ENCODE measurements around the gene IGFBPL1.
"Not testable (repeated sequence)": the region's sequence is repeated elsewhere in the genome, so short reads cannot be mapped to it uniquely, and the experiment has no call there.

IGFBPL1 gene, protein sequence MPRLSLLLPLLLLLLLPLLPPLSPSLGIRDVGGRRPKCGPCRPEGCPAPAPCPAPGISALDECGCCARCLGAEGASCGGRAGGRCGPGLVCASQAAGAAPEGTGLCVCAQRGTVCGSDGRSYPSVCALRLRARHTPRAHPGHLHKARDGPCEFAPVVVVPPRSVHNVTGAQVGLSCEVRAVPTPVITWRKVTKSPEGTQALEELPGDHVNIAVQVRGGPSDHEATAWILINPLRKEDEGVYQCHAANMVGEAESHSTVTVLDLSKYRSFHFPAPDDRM

DNA sequence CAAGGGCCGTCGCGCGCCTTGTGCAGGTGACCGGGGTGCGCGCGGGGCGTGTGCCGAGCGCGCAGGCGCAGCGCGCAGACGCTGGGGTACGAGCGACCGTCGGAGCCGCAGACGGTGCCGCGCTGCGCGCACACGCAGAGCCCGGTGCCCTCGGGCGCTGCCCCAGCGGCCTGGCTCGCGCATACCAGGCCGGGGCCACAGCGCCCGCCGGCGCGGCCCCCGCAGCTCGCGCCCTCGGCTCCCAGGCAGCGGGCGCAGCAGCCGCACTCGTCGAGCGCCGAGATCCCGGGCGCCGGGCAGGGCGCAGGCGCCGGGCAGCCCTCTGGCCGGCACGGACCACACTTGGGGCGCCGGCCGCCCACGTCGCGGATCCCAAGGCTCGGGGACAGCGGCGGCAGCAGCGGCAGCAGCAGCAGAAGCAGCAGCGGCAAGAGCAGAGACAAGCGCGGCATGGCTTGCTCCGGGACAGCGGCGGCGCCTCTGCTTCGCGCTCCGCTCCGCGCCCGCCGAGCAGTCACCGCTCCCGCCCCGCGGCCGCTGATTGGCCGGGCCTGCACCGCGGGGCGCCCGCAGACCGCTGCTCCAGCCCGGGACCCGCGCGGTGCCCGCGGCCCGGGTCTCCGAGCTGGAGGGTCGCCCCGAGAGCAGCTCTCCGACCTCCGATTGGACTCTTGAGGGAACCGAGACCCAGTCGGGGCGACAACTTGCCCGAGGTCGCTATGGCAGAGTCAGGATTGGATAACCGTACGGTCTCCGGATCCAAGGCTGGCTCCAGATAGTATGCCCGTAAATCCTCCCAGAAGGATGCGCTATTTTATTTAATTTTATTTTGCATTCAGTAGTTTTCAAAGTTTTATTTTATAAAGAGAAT lies at the start of gene IGFBPL1:
Gene IGFBPL1, minus strand, starts transcription at position 482 of the 871 bp plus-strand sequence. Its CDS starts 30 bp downstream, at position 452.
- DNase-seq (ENCODE audit: low read depth in 2 of 2): no peak

DNA sequence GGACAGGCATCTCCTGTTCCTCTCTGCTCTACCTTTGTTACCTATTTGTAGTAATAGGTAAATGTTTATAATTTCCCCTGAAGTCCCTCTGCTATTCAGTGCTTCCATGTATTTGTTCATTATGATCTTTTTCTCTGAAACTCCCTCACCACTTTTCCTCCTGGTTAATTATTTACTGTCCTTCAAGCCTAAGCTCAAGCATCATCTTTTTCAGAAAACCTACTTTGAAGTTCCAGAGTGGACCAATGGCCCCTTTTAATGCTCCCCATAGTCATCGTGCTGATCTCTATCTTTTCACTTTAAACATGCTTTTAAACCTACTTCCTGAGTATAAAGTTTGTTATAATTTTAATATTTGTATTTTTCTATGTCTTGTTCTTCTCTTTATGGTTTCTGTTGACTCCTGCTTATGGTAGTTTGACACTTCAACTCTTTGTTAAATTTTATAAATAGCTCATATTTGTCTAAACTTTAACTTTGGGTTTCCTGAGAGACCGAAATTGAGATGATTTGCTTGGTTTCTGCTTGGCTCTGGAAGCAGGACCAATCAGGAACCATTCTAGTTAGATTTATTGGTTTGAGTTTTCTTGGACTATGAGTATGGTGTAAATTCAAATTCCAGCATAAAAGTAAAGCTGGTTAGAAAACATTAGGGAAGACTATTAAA lies 48.5 kb upstream of the IGFBPL1 start:
- not testable (repeated sequence) for DNase-seq (ENCODE audit: low read depth in 2 of 2)

DNA sequence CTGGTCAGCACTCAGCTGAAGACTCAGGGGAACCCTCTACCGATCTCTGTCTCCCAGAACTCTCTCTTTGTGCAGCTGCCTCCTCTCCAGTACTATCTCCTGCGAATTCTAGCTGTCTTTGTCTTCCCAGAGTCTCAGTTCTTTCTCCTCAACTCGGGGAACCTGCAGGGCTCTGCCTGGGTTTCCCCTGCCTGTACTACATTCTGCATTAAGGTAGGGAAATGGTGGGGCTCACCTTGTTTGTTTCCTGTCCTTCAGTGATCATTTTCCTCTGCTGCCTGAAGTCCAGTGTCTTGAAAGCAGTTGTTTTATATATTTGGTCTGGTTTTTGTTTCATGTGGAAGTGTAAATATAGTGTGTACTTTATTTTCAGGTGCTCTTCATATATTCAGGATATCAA lies 43.1 kb upstream of the IGFBPL1 start:
- DNase-seq (ENCODE audit: low read depth in 2 of 2): no peak

DNA sequence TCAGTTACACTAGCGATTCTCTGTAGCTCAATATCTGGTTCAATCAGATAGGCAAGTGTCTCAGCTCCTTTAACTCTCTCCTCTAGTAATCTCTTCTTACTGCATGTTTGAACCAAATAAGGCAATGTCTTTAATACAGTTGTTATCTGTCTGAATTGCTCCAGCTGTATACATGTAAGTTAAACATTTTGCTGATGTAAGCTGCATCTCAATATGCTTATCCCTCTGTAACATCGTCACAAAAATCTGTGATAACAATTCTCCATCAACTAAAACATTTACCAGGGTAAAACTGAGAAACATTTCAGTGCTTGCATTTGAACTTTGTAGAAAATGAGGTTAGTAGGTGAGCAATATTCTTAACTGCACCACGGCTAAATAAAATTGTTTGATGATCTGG lies 29.6 kb upstream of the IGFBPL1 start:
- no peak for DNase-seq (ENCODE audit: low read depth in 2 of 2)

DNA sequence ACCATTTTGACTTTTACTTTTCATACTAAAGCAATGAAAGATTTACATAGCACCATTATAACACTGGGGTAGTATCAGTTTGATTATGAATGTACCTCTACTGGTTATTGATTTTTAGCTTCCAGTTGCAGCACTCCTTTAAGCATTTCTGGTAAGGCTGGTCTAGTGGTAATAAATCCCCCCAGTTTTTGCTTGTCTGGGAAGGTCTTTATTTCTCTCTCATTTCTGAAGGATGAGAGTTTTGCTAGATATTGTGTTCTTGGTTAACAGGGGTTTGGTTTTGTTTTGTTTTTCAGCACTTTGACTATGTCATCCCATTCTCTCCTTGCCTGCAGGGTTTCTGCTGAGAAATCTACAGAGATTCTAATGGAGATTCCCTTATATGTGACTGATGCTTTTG lies 26.9 kb upstream of the IGFBPL1 start:
- no peak for DNase-seq (ENCODE audit: low read depth in 2 of 2)

DNA sequence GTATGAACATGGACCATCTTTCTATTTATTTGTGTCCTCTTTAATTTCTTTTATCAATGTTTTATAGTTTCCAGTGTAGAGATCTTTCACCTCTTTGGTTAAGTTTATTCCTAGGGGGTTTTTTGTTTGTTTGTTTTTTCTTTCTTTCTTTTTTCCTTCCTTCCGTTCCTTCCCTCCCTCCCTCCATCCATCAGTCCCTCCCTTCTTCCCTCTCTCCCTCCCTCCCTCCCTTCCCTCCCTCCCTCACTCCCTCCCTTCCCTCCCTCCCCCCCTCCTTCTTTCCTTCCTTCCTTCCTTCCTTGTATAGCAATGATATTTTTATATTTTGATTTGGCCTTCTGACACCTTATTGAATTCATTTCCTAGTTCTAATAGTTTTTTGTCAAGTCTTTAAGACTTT lies 23.4 kb upstream of the IGFBPL1 start:
- no peak for DNase-seq (ENCODE audit: low read depth in 2 of 2)

DNA sequence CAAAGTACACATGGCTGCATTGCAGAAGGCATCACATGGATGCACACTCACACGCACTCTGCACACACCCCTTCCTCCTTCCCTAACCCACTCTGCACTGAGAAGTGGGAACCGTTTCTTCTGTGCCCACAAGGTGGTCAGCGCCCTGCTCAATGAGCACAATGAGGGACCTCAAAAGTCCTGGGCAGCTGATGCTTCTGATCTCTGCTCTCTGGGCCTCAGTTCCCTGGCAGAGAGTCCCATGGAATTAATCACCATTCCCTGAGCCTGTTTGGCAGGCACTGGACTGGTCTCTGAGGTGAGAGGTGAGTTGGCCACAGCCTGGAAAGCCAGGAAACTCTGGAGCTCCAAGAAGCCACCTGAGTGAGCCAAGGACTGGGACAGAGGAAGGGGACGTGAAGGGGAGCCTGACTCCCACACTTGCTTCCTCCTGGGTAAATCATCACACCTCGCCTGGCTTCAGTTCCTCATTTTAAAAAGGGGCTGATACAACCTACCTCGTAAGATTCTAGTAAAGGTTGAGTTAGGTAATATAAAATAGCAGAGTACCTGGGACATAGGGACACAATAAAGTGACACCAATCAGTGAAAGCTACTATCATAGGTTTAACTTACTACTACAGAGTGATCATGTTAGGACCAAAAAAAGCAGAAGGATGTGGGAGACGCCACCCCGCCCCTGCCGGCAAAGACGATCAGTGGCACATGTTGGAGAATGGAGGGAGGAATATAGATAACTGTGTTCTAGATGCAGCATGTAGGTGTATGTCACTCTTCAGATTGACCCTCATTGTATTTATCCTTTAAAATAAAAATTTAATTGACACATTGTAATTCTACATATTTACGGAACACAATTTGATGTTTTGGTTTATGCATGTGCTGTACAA lies 21.1 kb upstream of the IGFBPL1 start:
- no peak for DNase-seq (ENCODE audit: low read depth in 2 of 2)

DNA sequence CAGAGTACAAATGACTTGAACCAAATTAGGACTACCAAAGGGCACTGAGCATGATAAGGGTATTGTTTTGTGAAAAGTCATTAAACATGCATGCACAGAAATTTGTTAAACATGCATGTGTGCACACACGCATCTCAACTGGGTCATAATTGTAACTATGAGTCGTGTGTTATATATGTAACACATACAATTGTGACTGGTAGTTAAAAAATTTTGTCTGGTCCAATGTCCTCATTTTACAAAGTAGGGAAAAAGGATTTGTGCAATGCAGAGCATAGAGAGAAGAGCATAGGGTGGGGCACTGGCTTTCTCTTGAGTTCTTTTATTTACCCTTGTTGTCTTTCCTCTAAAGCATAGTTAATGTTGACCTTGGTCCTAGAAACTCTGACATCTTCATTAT lies 19.3 kb upstream of the IGFBPL1 start:
- DNase-seq (ENCODE audit: low read depth in 2 of 2): no peak

DNA sequence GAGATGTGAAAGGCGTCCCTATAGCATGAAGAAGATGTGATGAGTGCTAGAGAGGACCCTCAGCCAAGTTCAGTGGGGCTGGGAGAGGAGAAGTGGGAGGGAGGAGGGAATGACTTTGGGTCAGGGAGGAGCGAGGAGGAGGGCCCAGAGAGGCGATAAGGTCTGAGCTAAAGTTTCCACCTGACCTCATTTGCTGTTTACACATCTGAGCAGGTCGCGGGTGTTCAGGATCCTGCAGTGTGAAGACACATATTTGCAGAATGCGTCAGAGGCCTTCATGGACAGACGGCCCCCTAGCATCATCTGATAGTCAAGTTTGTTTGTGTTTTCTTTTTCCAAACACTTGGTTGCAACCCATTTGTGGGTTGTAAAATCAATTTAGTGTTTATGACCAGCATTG lies 18.9 kb upstream of the IGFBPL1 start:
- no peak for DNase-seq (ENCODE audit: low read depth in 2 of 2)

DNA sequence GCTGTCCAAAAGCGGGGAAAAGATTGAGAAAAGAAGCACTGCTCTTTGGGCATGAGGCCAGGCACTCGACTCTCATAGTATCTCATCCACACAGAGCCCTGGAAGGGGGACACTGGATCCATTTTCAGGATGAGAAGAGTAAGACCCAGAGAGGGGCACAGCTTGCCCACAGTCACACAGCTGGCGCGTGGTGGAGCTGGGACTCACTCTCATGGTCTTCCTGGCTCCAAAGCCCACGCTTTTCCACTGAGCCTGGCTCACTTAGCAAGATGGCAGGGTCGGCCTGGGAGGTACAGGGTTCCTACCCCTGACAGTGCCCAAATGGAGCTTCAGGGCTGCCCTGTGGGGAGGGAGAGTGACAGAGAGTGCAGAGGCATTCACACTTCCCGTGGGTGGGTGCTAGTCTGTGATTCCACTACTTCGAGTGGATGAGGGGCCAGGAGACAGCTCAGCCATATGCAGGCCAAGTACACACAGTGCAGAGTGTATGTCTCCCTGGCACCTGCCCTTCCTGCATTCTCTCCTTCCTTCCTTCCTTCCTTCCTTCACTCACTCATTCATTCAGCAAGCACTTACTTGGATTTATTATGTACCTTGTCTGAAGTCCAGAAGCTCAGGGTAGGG lies 18.3 kb upstream of the IGFBPL1 start:
- DNase-seq (ENCODE audit: low read depth in 2 of 2): no peak

DNA sequence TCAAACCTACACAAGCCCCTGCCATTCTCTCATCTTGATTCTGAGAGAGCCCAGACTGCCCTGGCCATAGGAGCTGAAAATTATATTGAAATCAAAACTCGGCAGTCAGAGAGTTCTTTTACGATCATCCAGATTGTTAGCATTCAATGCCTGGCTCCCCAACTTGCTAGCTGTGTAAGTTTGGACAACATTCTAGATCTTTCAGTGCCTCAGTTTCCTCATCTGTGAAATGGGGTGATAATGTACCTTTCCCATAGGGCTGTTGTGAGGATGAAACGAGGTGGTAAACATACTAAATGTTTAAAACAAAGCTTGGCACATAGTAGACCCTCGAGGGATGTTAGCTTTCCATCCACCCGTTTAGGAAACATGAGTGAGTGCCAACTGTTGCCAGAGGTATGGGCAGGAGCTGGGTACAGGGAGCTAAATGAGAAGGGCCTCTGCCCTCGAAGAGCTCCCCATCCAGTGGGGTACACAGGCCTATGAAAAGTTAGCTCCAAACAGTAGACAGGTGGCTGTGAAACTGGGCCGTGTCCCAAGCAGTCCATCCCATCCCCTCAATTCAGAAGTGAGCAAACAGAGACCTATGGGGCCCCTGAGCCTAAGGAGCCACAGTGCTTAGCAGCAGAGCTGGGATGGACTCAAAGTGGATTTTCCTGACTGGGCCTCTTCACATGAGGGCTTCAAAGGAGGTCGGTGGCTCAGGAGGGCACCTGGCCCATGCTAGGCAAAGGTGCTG lies 17.3 kb upstream of the IGFBPL1 start:
- no peak for DNase-seq (ENCODE audit: low read depth in 2 of 2)

DNA sequence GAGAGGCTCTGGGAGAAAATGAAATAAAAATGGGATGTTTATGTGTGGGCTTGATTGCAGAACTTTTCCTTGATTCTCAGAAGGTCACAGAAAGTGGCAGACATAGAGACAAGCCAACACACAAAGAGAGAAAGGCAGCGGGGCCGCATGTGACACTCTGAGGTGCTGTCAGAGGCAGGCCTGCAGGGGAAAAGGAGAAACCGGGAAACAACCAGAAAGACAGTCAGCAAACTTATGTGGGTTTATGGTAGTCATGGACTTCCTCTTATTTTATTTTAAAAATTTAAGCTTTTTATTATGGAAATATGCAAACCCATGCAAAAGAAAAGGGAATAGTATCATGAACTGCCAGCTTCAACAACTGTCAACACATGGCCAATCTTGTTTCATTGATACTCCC lies 16.3 kb upstream of the IGFBPL1 start:
- DNase-seq (ENCODE audit: low read depth in 2 of 2): no peak

DNA sequence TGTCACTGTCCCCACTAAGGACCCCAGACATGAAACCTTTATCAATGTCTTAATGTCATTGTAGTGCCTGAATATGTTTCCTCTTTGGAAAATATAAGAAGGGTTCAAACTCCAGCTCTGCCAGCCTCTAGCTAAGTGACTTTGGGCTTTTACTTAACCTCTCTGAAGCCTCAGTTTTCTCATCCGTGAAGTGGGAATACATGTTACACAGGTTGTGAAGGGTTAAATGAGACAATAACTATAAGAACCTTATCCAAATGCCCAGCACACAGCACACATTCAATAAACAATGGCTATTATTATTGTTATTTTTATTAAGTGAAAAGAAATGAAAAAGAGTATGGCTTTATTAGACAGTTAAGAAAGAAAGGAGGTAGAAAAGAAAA lies 15.7 kb upstream of the IGFBPL1 start:
- DNase-seq (ENCODE audit: low read depth in 2 of 2): no peak

DNA sequence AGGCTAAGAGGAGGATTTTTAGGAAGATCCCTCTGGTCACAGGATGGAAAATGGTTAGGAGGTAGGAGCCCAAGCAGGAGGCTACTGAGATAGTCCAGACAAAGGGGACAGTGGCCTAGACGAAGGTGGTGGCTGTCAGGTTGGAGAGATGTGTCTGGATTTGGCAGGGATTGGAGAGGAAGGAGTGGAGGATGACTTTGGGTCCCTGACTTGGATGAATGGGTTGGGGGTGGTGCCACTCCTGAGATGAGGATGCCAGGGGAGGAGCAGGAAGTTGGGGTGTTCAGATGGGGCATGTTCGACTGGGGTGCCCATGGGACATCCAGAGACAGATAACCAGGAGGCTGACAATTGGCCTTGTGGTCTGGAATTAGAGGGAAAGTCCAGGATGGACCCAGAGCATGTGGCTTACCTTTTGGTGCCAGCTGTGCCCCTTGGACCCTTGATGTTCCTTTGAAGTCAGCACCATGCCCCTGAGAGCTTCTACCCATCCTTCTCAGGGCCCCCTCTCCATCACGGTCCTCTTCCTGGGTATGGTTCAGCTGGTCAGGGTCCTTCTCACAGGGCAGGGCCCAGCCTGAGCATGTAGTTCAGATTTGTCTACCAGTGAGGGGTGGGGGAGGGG lies 15.1 kb upstream of the IGFBPL1 start:
- DNase-seq (ENCODE audit: low read depth in 2 of 2): no peak

DNA sequence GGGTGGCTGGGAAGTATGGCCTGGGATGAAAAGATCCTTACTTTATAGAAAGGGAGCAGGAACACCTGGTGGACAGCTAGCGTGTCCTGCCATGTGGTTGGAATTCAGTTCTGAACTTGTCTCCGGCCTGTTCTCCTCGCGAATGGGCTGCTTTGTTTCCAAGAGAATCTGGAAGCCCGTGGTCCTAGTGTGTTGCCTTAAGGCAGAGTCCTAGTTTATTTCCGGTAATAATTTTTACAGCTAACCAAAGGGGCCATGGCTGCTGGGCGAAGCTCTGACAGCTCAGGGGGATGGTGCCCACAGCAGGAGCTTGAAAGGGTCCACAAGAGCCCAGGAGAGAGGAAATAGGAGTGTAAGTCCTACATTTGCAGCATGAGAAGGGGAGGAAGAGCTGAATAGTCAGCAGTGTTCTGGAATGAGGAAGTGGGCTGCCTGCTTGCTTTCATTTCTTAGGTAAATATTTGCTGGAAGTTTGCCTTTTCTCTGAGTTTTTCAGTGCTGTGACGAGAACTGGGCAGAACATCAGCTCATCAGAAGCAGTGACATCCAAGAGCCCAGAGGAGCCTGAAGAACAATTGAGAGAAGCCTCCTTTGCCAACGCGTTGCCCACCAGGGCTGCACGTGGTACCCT lies 13.1 kb upstream of the IGFBPL1 start:
- DNase-seq (ENCODE audit: low read depth in 2 of 2): no peak

DNA sequence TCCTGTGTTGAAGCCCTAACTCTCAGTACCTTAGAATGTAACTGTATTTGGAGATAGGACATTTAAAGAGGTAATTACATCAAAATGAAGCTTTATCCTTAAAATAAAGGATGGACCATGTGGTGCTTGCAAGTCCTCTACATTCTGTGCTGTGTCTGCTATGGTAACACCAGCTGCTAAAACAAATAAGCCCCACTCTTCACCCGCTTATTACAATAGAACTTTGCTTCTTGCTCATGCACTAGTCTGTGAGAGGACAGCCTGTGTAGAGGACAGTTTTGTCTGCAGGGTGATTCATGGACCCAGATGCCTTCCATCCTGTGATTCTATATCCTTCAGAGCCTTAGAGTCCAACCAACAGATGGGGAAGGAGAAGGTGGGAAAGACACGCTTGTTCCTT lies 12.5 kb upstream of the IGFBPL1 start:
- no peak for DNase-seq (ENCODE audit: low read depth in 2 of 2)

DNA sequence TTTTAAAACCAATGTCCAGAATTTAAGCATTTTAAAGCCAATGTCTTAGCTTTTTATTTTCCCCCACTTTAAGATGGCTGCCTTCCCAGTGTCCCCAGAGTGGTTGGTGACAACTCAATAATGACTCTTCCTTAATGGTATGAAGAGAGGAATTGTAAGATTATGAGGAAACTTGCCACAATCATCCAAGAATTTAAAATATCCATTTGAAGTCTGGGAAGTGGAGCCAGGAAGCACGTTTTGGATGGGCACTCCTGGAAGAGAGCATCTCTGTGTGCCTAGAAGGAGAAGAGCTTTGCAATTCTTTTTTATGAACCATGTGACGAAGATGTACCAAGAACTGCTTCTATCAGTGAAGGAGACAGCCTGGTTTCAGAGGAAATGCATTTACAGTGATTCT lies 11.3 kb upstream of the IGFBPL1 start:
- DNase-seq (ENCODE audit: low read depth in 2 of 2): no peak

DNA sequence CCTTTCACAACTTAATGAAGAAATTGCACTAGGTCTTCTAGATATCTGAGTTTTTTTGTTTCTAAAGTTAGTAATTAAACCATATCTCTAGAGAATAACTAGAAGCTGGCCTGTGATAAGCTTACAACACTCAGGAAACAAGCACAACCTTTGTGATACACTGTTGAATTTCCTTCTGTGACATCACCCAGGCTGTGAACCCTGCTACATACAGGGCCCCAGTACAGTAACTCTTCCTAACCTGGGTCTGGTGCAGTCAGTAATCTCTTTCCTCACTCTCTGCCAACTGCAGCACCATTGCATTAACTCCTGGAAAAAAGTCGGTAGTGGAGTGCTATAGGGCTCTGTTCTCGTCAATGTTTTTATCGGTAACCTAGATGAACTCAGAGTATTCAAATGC lies 10.6 kb upstream of the IGFBPL1 start:
- DNase-seq (ENCODE audit: low read depth in 2 of 2): no peak

DNA sequence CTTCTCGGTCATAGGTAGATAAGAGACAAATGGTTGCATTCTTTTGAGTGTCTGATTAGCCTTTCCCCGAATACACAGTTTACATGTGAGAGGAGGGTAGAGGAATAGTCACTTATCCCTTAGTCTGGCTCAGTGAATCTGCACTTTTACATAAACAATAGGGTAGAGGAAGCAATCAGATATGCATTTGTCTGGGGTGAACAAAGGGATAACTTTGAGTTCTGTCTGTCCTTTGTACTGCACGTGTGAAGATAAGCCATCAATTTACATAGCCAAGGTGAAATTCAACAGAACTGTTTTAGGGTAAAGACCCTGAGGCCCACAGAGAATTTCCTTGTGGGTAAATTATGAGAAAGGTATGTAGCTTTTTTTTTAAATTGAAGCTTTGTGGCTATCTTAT lies 10.1 kb upstream of the IGFBPL1 start:
- DNase-seq (ENCODE audit: low read depth in 2 of 2): no peak

All from stimulated activated CD8-positive, alpha-beta memory T cell treated with anti-CD3 and anti-CD28 coated beads, Interleukin-7, amount 100 ng/mL, for 4 hours (primary cell).